ENCODE results near the gene YTHDC1. TPM values are rescaled to one million over a fixed set of nuclear protein-coding genes. Genes with fewer than 3 reads are reported as not detected.

Gene YTHDC1
- total and polyA plus RNA-seq, 2 of the 8 experiments (the other 6 are each of a cell fraction or from before 2014, with no cell fraction given) = 25.7 to 89.5 TPM

- no peaks in the 10 kb centered on the region for H3K27me3 ChIP-seq (replicated peaks in 1 of 4; ENCODE audit: control insufficient read depth in 3 of 4, extremely low read depth in 1 of 4, insufficient read depth in 3 of 4, low read length in 3 of 4)
- peak overlapping the region; percentile 67; the same call in 1 of the 2 replicates for H2AFZ ChIP-seq (ENCODE audit: low read length)
- no peaks in the 10 kb centered on the region for H3K79me1 ChIP-seq (ENCODE audit: low read depth, low read length)
- no peak overlapping the region for H4K5ac ChIP-seq (ENCODE audit: insufficient read length, low read depth, low read length)
- no peak overlapping the region for H4K91ac ChIP-seq (replicated peaks; ENCODE audit: insufficient read length, low read length)
- no peak overlapping the region for H3K4ac ChIP-seq (replicated peaks; ENCODE audit: insufficient read length, low read depth, low read length)
- no peak overlapping the region for H3K4me2 ChIP-seq (ENCODE audit: insufficient read depth in 1 of 2, low read depth in 2 of 2, low read length in 2 of 2)
- no peak overlapping the region for H2BK12ac ChIP-seq (ENCODE audit: low read depth, low read length)
- no peaks in the 10 kb centered on the region for H3K23me2 ChIP-seq (ENCODE audit: low read depth, low read length)
- CTCF ChIA-PET (ENCODE audit: partially characterized antibody) = interaction anchor here (1.0 to 4.3 kb wide), 4 partner anchors 12 to 930 kb away, joined by 4 to 30 read pairs (median 6); no protein-coding TSS in a partner anchor
- peaks cover 0 to 12% (median 2%) of the 10 kb centered on the region in 4 experiments; a peak in 3 of 7 replicates for H3K4me1 ChIP-seq (replicated peaks in 1 of 4; ENCODE audit: control insufficient read depth in 3 of 4, insufficient read depth in 4 of 4, low read length in 3 of 4)
- no peak overlapping the region for H3K23ac ChIP-seq (ENCODE audit: insufficient read length)
- no peak overlapping the region for H3K9ac ChIP-seq (replicated peaks in 1 of 4; ENCODE audit: extremely low read depth in 1 of 4, low read depth in 3 of 4, low read length in 3 of 4)
- no peak overlapping the region for H3K18ac ChIP-seq (ENCODE audit: extremely low read depth, low read length)
- H3K56ac ChIP-seq (replicated peaks; ENCODE audit: insufficient read length, low read depth, low read length) = no peak overlapping the region
- WGBS, 2 experiments (ENCODE audit: extremely low coverage in 1 of 2, insufficient coverage in 1 of 2, insufficient read length in 1 of 2, insufficient replicate concordance in 2 of 2, low coverage in 1 of 2, low lambda C conversion rate in 2 of 2, missing lambda C conversion rate in 1 of 2) = 66% methylated on average over 4 of the region's 4 CpGs; no CpG with 5 or more reads in 1 of the 2 experiments
- H2BK120ac ChIP-seq (replicated peaks; ENCODE audit: low read depth, low read length) = no peak overlapping the region
- H3K4me3 ChIP-seq (ENCODE audit: extremely low read depth in 1 of 4, insufficient read depth in 2 of 4, low read depth in 3 of 4, low read length in 4 of 4) = no peak overlapping the region
- no peak overlapping the region for H2AK5ac ChIP-seq (ENCODE audit: low read depth, low read length)
- no peaks in the 10 kb centered on the region for H3K9me3 ChIP-seq (ENCODE audit: insufficient read depth in 2 of 2, low read depth in 1 of 2, low read length in 1 of 2)
- no peak overlapping the region for H4K8ac ChIP-seq (ENCODE audit: extremely low read depth, insufficient read depth, low read length)
- H3K27ac ChIP-seq (ENCODE audit: low read depth, low read length) = no peak overlapping the region
- no peak overlapping the region for H3K14ac ChIP-seq (ENCODE audit: insufficient read length)
- no peaks in the 10 kb centered on the region for H3K79me2 ChIP-seq (ENCODE audit: control insufficient read depth in 1 of 2, insufficient read depth in 2 of 2, low read length in 2 of 2)
- DNase-seq (ENCODE audit: low read depth in 1 of 2, low spot score in 2 of 2) (no peak), FAIRE-seq (no peak)
- no peak overlapping the region for H2BK15ac ChIP-seq (ENCODE audit: low read length)
- no peaks in the 10 kb centered on the region for H4K20me1 ChIP-seq (replicated peaks in 1 of 2; ENCODE audit: control insufficient read depth in 1 of 2, insufficient read depth in 2 of 2, low read length in 2 of 2)
- no peaks in the 10 kb centered on the region for H3K36me3 ChIP-seq (ENCODE audit: control insufficient read depth in 2 of 4, insufficient read depth in 4 of 4, low read length in 3 of 4)
- no peak overlapping the region for H2BK5ac ChIP-seq (ENCODE audit: low read depth, low read length)
- H2BK20ac ChIP-seq (ENCODE audit: low read length) = no peak overlapping the region
- POLR2A ChIA-PET (ENCODE audit: partially characterized antibody) = interaction anchor here (0.5 to 2.2 kb wide), 5 partner anchors 8 to 38 kb away, joined by 3 to 12 read pairs (median 6); partner anchors contain the start of gene YTHDC1
- TF ChIP-seq FOSL1 (IDR thresholded peaks at IDR 0.05; ENCODE audit: insufficient read depth, low read depth, low read length) (no peak), HDAC2 (IDR thresholded peaks at IDR 0.05; ENCODE audit: borderline replicate concordance in 1 of 2, low read depth in 2 of 2, low read length in 2 of 2) (no peak), GTF2F1 (IDR thresholded peaks at IDR 0.05; ENCODE audit: borderline replicate concordance, low read depth, low read length) (no peak), USF2 (IDR thresholded peaks at IDR 0.05; ENCODE audit: low read length) (no peak), SP1 (IDR thresholded peaks at IDR 0.05; ENCODE audit: low read depth, low read length) (no peak), JUN (IDR thresholded peaks at IDR 0.05; ENCODE audit: low read depth, low read length) (no peak), E2F6 (IDR thresholded peaks at IDR 0.05) (no peak), CBX8 (IDR thresholded peaks at IDR 0.05; ENCODE audit: borderline replicate concordance, low read depth, low read length) (no peak), SAP30 (IDR thresholded peaks at IDR 0.05; ENCODE audit: insufficient read depth, insufficient replicate concordance, low read length) (no peak), SRF (IDR thresholded peaks at IDR 0.05; ENCODE audit: low read depth, low read length) (no peak), ASH2L (IDR thresholded peaks at IDR 0.05; ENCODE audit: low read length) (no peak), POLR2A (IDR thresholded peaks at IDR 0.05; ENCODE audit: control extremely low read depth in 1 of 2, low read depth in 2 of 2, low read length in 2 of 2) (no peak)
Measured at GRCh38 chr4:68388347-68388865, 38.5 kb upstream of the YTHDC1 start.

Data from H1 (cell line).